Neuronal stem cell (in vitro differentiated cells): ENCODE results near the gene SH3BP2.

Experiments
- DNase-seq: peaks from one replicate; pipeline ENCODE4 v3.0.0-alpha.2; 2013; ENCODE audit warnings: low spot score
- H2AFZ ChIP-seq: one replicate; pipeline ENCODE4 v1.6.1; 2013; ENCODE audit warnings: mild to moderate bottlenecking, low read length, inconsistent platforms
- H2AK5ac ChIP-seq: 2 replicates; pipeline ENCODE4 v1.6.1; 2013; ENCODE audit warnings: low read depth, mild to moderate bottlenecking, inconsistent platforms, low read length, moderate library complexity, mixed read lengths
- H2BK120ac ChIP-seq: 2 replicates; pipeline ENCODE4 v1.6.1; 2013; ENCODE audit warnings: low read depth, mild to moderate bottlenecking, inconsistent platforms, low read length, moderate library complexity, mixed read lengths
- H2BK12ac ChIP-seq: one replicate; pipeline ENCODE4 v1.6.1; 2013; ENCODE audit warnings: low read length, inconsistent platforms
- H2BK15ac ChIP-seq: 2 replicates; pipeline ENCODE4 v1.6.1; 2013; ENCODE audit warnings: mild to moderate bottlenecking, low read length, inconsistent platforms, mixed read lengths
- H2BK5ac ChIP-seq: one replicate; pipeline ENCODE4 v1.6.1; 2013; ENCODE audit warnings: inconsistent platforms, mild to moderate bottlenecking, low read length, moderate library complexity
- H3K14ac ChIP-seq: one replicate; pipeline ENCODE4 v1.6.1; 2013; ENCODE audit warnings: low read length, inconsistent platforms
- H3K18ac ChIP-seq: 2 replicates; pipeline ENCODE4 v1.6.1; 2013; ENCODE audit warnings: low read length, inconsistent platforms
- H3K23ac ChIP-seq: 2 replicates; pipeline ENCODE4 v1.6.1; 2013; ENCODE audit warnings: low read depth, mild to moderate bottlenecking, mixed read lengths, low read length, inconsistent platforms; ENCODE audit not compliant: poor library complexity
- H3K27ac ChIP-seq: replicated peaks from 3 replicates; pipeline ENCODE4 v1.5.1; 2013; ENCODE audit warnings: low read length, inconsistent platforms
- H3K27me3 ChIP-seq, 3 experiments: 2 replicates each; pipeline ENCODE4 v1.6.1; 2013; ENCODE audit warnings: low read length in 3 of 3, mild to moderate bottlenecking in 2 of 3, inconsistent platforms in 1 of 3, low read depth in 1 of 3, mixed read lengths in 1 of 3, moderate library complexity in 1 of 3; ENCODE audit not compliant: control insufficient read depth in 3 of 3, insufficient read depth in 3 of 3
- H3K36me3 ChIP-seq, 2 donors: replicated peaks in 1 of 2; 2 replicates each; pipeline ENCODE4 v1.6.1; 2013; ENCODE audit warnings: low read length in 2 of 2; ENCODE audit not compliant: control insufficient read depth in 2 of 2, insufficient read depth in 2 of 2
- H3K4ac ChIP-seq: 2 replicates; pipeline ENCODE4 v1.6.1; 2013; ENCODE audit warnings: inconsistent platforms, mild to moderate bottlenecking, low read length, moderate library complexity
- H3K4me1 ChIP-seq, 2 donors: 1 replicate in 1 of 2; 2 replicates in 1 of 2; pipeline ENCODE4 v1.6.1; 2013; ENCODE audit warnings: low read length in 2 of 2, low read depth in 1 of 2; ENCODE audit not compliant: control insufficient read depth in 2 of 2, insufficient read depth in 1 of 2
- H3K4me2 ChIP-seq: one replicate; pipeline ENCODE4 v1.6.1; 2013; ENCODE audit warnings: mild to moderate bottlenecking, low read length, inconsistent platforms; ENCODE audit not compliant: insufficient read depth, poor library complexity, severe bottlenecking
- H3K4me3 ChIP-seq, 2 donors: 2 replicates each; pipeline ENCODE4 v1.5.1; 2013; ENCODE audit warnings: low read length in 2 of 2, mild to moderate bottlenecking in 2 of 2, inconsistent platforms in 1 of 2, moderate library complexity in 1 of 2
- H3K79me1 ChIP-seq: one replicate; pipeline ENCODE4 v1.6.1; 2013; ENCODE audit warnings: low read depth, mild to moderate bottlenecking, inconsistent platforms, low read length, moderate library complexity
- H3K9ac ChIP-seq: one replicate; pipeline ENCODE4 v1.6.1; 2013; ENCODE audit warnings: mild to moderate bottlenecking, low read depth, low read length, inconsistent platforms; ENCODE audit not compliant: poor library complexity
- H3K9me3 ChIP-seq, 2 donors: replicated peaks in 1 of 2; 2 replicates each; pipeline versions ENCODE3 to v1.6.1; 2013; ENCODE audit warnings: low read length in 2 of 2, mild to moderate bottlenecking in 2 of 2, inconsistent platforms in 1 of 2, low read depth in 1 of 2, mixed read lengths in 1 of 2, moderate library complexity in 1 of 2; ENCODE audit not compliant: control insufficient read depth in 2 of 2, insufficient read depth in 1 of 2
- H4K8ac ChIP-seq: one replicate; pipeline ENCODE4 v1.6.1; 2013; ENCODE audit warnings: low read depth, mild to moderate bottlenecking, inconsistent platforms, low read length, moderate library complexity
- H4K91ac ChIP-seq: one replicate; pipeline ENCODE4 v1.6.1; 2013; ENCODE audit warnings: low read length, low read depth, mild to moderate bottlenecking, inconsistent platforms; ENCODE audit not compliant: poor library complexity
- WGBS, 2 donors: extraction: QIAGEN DNeasy Blood & Tissue Kit; methylation state at CpG; one replicate each; pipeline ENCODE4 v1.1.7; 2013; ENCODE audit warnings: missing lambda C conversion rate in 2 of 2, mixed read lengths in 1 of 2; ENCODE audit not compliant: insufficient read length in 2 of 2, insufficient replicate concordance in 1 of 2; ENCODE audit errors: extremely low coverage in 2 of 2; 5-methylcytosine and 5-hydroxymethylcytosine counted together

SH3BP2 gene

GRCh38 chr4:2878346-2878745 lies 85.5 kb downstream of the SH3BP2 start:
- no peak overlapping the region for H3K4me3 ChIP-seq
- no peak overlapping the region for H2BK5ac ChIP-seq
- peaks cover 0 to 4% of the 10 kb centered on the region in 2 donors for H3K4me1 ChIP-seq
- no peak overlapping the region for H2BK120ac ChIP-seq
- H3K4me2 ChIP-seq = no peak overlapping the region
- H3K27ac ChIP-seq = no peak overlapping the region
- WGBS, 2 donors = no CpG with 5 or more reads among the region's 5 CpGs
- no peak overlapping the region for H4K91ac ChIP-seq
- no peak overlapping the region for H2BK15ac ChIP-seq
- H3K27me3 ChIP-seq = no peaks in the 10 kb centered on the region
- no peak overlapping the region for H3K18ac ChIP-seq
- no peak overlapping the region for H2BK12ac ChIP-seq
- no peak for DNase-seq
- H3K79me1 ChIP-seq = peaks cover 3% of the 10 kb centered on the region
- H3K9ac ChIP-seq = no peak overlapping the region
- H2AK5ac ChIP-seq = no peak overlapping the region
- H3K4ac ChIP-seq = no peak overlapping the region
- H4K8ac ChIP-seq = no peak overlapping the region
- H3K9me3 ChIP-seq = peaks cover 0 to 11% of the 10 kb centered on the region in 2 donors
- no peak overlapping the region for H2AFZ ChIP-seq
- H3K23ac ChIP-seq = no peak overlapping the region
- no peak overlapping the region for H3K14ac ChIP-seq
- H3K36me3 ChIP-seq = peaks cover 15 to 73% of the 10 kb centered on the region in 2 donors

GRCh38 chr4:2879026-2879425 lies 86.1 kb downstream of the SH3BP2 start:
- Histone ChIP-seq H3K9ac (no peak overlapping the region), H3K27ac (no peak overlapping the region), H3K4me1 (peaks cover 0 to 4% of the 10 kb centered on the region in 2 donors), H2AFZ (no peak overlapping the region), H3K18ac (no peak overlapping the region), H3K4me3 (no peak overlapping the region), H3K4ac (no peak overlapping the region), H2AK5ac (no peak overlapping the region), H4K91ac (no peak overlapping the region), H2BK12ac (no peak overlapping the region), H3K79me1 (peaks cover 3% of the 10 kb centered on the region), H2BK120ac (no peak overlapping the region), H3K36me3 (peaks cover 15 to 80% of the 10 kb centered on the region in 2 donors), H3K9me3 (peaks cover 0 to 11% of the 10 kb centered on the region in 2 donors), H3K4me2 (no peak overlapping the region), H3K27me3 (no peaks in the 10 kb centered on the region), H2BK5ac (no peak overlapping the region), H4K8ac (no peak overlapping the region), H3K23ac (no peak overlapping the region), H2BK15ac (no peak overlapping the region), H3K14ac (no peak overlapping the region)
- DNase-seq = no peak
- no CpG with 5 or more reads among the region's 5 CpGs for WGBS, 2 donors

GRCh38 chr4:2881431-2881830 lies 88.5 kb downstream of the SH3BP2 start:
- Histone ChIP-seq H3K18ac (no peak overlapping the region), H3K79me1 (peaks cover 3% of the 10 kb centered on the region), H3K9ac (no peak overlapping the region), H3K14ac (no peak overlapping the region), H4K91ac (no peak overlapping the region), H2BK15ac (no peak overlapping the region), H4K8ac (no peak overlapping the region), H3K36me3 (peaks cover 28 to 86% of the 10 kb centered on the region in 2 donors), H2AK5ac (no peak overlapping the region), H3K23ac (no peak overlapping the region), H3K9me3 (peaks cover 0 to 11% of the 10 kb centered on the region in 2 donors), H2BK5ac (no peak overlapping the region), H3K27me3 (no peaks in the 10 kb centered on the region), H3K27ac (no peak overlapping the region), H2BK120ac (no peak overlapping the region), H3K4me3 (no peak overlapping the region), H3K4ac (no peak overlapping the region), H2AFZ (no peak overlapping the region), H2BK12ac (no peak overlapping the region), H3K4me2 (no peak overlapping the region), H3K4me1 (no peaks in the 10 kb centered on the region)
- WGBS, 2 donors = no CpG with 5 or more reads among the region's 3 CpGs
- no peak for DNase-seq

GRCh38 chr4:2882341-2882740 lies 89.5 kb downstream of the SH3BP2 start:
- no peak overlapping the region for H3K4me3 ChIP-seq
- H3K4me2 ChIP-seq = no peak overlapping the region
- H2BK12ac ChIP-seq = no peak overlapping the region
- H3K27me3 ChIP-seq = no peaks in the 10 kb centered on the region
- H3K23ac ChIP-seq = no peak overlapping the region
- peaks cover 30 to 90% of the 10 kb centered on the region in 2 donors for H3K36me3 ChIP-seq
- no peak overlapping the region for H2BK15ac ChIP-seq
- no peak overlapping the region for H3K27ac ChIP-seq
- H3K4me1 ChIP-seq = no peaks in the 10 kb centered on the region
- H3K14ac ChIP-seq = no peak overlapping the region
- H3K79me1 ChIP-seq = peaks cover 3% of the 10 kb centered on the region
- H4K91ac ChIP-seq = no peak overlapping the region
- no peak overlapping the region for H3K18ac ChIP-seq
- WGBS, 2 donors = no CpG with 5 or more reads among the region's 1 CpG
- H3K4ac ChIP-seq = no peak overlapping the region
- no peak overlapping the region for H2BK120ac ChIP-seq
- H2AFZ ChIP-seq = no peak overlapping the region
- no peak overlapping the region for H3K9ac ChIP-seq
- no peak overlapping the region for H2AK5ac ChIP-seq
- peaks cover 0 to 11% of the 10 kb centered on the region in 2 donors for H3K9me3 ChIP-seq
- H2BK5ac ChIP-seq = no peak overlapping the region
- no peak for DNase-seq
- no peak overlapping the region for H4K8ac ChIP-seq
